HG03432 (cell line): ENCODE measurements around the gene NT5C.

Experiments used
- ATAC-seq: cut with Tn5 transposase; IDR thresholded peaks from one replicate; pipeline ENCODE4 v1.9.1; 2021; ENCODE audit warnings: mild to moderate bottlenecking, moderate library complexity; ENCODE audit not compliant: unreplicated experiment

Gene NT5C

DNA sequence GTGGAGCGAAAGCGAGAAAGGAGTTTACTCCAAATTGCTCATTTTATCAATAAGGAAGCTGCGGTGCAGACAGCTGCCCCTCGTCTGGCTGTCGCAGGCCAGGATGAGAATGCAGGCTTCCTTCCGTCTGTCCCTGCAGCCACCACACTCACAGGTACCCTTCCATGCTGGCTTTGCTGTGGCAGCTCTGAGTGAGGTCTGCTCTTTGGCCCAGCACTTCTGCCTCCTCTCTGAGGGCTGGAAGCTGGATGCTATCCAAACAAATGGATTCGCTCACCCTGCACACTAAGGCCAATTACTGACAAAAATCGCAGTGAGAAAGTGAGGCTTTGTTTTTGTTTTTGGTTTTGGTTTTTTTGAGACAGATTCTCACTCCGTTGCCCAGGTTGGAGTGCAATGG lies 14.8 kb downstream of the NT5C start:
- no peak for ATAC-seq

DNA sequence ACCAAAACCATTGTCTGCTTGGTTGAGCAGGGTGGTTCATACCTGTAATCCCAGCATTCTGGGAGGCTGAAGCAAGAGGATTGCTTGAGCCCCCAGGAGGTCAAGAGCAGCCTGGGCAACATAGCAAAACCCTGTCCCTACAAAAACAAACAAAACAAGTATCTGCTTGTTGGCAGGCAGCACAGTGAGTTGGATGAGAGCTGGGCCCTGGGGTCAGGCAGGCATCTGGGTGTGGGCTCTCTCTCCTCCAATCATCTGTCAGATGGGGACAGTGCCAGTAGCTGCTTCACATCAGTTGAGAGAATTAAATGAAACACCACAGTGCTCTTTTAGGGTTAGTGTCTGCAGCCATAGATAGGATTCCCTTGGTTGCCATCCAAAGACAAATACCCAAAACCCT lies 16.0 kb downstream of the NT5C start:
- ATAC-seq: no peak

- ATAC-seq: no peak
These were observed 16.8 kb downstream of the NT5C start for GRCh38 chr17:75114552-75115314.

- peak; percentile 38 for ATAC-seq
These were observed 17.6 kb downstream of the NT5C start for GRCh38 chr17:75113798-75114551.

DNA sequence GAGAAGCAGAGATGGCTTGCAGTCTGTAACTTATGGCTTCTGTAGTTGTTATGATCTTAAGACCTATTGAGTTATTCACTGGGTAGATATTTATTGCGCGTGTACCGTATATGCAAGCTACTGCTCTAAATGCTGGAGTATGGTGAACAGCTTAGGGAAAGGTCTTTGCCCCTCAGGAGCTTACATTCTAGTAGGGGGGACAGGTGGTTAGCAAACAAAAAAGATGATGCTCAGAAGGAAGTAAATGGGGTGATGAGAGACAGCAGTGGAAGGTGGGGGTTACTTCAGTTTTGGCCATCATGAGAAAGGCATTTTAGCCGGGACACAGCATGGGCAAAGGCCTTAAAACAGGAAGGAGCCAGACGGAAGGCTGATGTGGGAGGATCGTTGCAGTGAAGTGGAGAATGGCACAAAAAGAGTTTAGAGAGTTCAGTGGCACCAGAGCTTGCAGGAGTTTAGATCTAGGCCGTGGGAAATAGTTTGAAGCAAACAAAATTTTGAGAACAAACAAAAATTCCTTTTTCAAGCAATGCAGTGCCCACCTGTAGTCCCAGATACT lies 19.7 kb downstream of the NT5C start:
- no peak for ATAC-seq

- no peak for ATAC-seq
These were observed 21.2 kb downstream of the NT5C start for GRCh38 chr17:75110234-75110937.

DNA sequence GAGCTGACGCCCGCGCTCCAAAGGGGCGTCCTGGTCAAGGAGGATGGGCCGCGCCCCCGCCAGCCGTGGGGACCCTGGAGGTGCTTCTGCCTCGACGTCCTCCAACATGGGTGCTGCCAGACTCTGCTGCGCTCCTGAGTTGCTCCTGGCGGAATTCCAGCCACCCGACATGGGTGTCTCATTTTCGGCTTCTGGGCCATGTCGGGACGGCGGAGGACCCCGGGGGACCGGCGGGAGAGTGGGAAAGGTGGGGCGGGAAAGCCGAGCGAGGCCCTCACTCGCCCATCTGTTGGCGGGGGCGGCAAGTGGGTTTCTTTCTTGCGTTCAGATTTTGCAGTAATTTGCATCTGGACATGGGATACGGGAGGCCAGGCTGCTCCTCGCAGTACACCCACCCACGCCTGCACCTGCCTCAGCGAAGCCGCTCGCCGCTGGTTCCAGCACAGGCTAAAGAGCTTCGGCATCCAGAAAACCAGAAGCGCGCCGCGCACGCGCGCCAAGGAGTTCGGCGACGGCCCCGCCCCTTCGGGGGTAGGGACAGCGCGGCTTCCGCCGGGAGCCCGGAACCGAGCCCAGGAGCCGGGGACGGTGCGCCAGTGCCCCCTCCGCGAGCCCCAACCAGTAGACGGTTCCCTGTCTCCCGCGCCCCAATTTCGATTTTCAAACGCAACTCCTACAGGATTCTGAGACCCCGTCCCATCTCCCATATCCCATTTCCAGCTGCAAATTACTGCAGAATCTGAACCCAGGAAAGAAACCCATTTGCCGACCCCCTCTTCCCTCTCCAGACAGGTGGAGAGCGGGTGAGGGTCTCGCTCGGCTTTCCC lies 21.9 kb downstream of the NT5C start, which contains the start of gene ARMC7:
Gene ARMC7, plus strand, starts transcription at position 563 of the 827 bp plus-strand sequence. CDS start 320 bp downstream, outside the sequence.
- peak; percentile 78 for ATAC-seq

GRCh38 chr17:75109046-75109406 lies 22.5 kb downstream of the NT5C start:
- ATAC-seq: peak; percentile 10

GRCh38 chr17:75108193-75108592 lies 23.3 kb downstream of the NT5C start:
- no peak for ATAC-seq

GRCh38 chr17:75105126-75106080 lies 26.1 kb downstream of the NT5C start:
- no peak for ATAC-seq

- no peak for ATAC-seq
These were observed 27.7 kb downstream of the NT5C start for GRCh38 chr17:75103601-75104554.

DNA sequence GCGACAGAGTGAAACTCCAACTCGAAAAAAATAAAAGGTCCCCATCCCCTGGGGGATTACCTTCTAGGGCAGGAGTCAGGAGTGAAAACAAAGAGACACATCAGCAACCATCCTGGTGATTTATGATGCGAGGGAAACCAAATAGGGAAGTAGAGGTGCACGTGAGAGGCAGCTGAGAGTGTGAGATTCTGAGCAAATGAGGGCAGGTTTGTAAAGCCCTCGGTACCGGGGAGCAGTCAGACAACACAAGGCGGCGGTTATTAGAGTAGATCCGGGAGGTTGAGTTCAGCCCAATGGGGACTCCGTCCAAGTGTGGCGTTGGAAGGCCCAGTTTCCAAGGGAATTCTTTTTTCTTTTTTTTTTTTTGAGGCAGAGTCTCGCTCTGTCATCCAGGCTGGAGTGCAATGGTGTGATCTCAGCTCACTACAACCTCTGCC lies 29.1 kb downstream of the NT5C start:
- ATAC-seq: no peak

GRCh38 chr17:75099881-75100595 lies 31.5 kb downstream of the NT5C start:
- no peak for ATAC-seq

DNA sequence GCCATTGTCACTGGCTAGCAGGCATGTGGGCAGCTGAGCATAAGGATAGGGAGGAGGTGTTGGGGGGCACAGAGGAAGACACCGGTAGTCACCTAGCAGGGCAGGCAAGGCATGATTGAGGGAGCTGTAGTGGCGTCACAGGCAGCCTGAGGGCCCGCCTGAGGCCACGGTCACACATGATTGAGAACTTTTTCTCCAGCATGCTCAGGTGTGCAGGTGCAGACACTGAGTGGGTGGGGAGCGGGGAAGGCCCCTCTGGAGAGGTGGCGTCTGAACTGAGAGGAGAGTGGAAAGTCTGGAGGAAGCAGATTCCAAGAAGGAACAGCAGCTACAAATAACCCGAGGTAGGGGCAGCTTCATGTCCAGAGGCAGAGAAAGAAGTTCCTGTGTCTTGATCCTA lies 32.7 kb downstream of the NT5C start:
- ATAC-seq: no peak

DNA sequence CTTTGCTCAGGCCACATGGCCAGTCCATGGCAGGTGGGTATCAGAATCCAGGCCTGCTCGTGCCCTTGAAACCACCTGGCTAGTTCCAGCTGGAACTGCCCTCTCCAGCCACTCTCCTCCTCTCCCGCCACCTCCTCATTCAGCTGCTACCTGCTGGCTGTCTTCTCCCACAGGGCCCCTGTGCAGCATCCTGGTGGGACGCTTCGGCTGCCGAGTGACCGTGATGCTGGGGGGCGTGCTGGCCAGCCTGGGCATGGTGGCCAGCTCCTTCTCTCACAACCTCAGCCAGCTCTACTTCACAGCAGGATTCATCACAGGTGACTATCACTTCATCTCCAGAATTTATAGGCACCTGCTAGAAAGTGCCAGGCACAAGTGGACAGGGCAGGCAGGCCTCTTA lies 33.7 kb downstream of the NT5C start:
- ATAC-seq: no peak

- no peak for ATAC-seq
These were observed 35.4 kb downstream of the NT5C start for GRCh38 chr17:75096082-75096625.

DNA sequence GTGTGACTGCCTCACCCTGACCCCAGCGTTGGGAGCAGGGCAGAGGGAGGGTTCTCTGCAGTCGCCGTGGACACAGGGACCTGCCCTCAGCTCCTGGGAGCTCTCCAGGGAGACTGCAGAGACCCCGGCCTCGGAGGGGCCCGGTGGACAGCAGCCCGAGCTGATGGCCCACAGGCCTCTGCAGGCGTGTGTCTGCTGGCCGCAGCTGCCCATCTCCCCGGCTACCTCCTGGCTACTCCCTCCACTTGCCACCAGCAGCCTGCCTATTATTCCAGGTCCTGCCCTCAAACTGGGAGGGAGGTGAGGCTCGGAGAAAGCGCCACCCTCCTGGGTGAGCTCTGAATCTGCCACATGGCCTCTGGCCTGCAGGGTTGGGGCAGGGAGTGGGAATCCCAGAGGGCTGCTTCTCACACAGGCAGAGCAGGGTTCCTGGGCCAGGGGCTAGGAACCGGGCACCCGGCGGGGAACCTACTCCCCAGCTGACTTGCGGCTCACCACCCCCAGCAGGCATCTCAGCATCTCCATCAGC lies 36.6 kb downstream of the NT5C start:
- ATAC-seq: no peak
